GM12865 (cell line): ENCODE measurements around the gene ODF4.
"Not testable (repeated sequence)": the region's sequence is repeated elsewhere in the genome, so short reads cannot be mapped to it uniquely, and the experiment has no call there.

Experiments used
- DNase-seq: peaks from one replicate; pipeline ENCODE4 v3.0.0; 2010; ENCODE audit warnings: low read depth
- H3K4me3 ChIP-seq: 2 replicates; pipeline ENCODE4 v1.5.1; 2011; ENCODE audit warnings: mild to moderate bottlenecking, low read depth, low read length, control low read depth
- CTCF ChIP-seq: IDR thresholded peaks from 2 replicates; pipeline ENCODE4 v1.5.1; 2011; ENCODE audit warnings: low read length, control low read depth, low read depth, inconsistent platforms; ENCODE audit not compliant: insufficient read depth; ENCODE audit errors: missing control alignments

The ODF4 gene

GRCh38 chr17:8376271-8377067 is 36.8 kb downstream of the ODF4 start, which contains the start of gene KRABD2:
Gene KRABD2 (minus strand): TSS chr17:8376704.
- peak within 1 kb of the TSS; percentile 72 for H3K4me3 ChIP-seq
- peak; percentile 94 for DNase-seq
- TF ChIP-seq CTCF = peak; percentile 76

- no peak for DNase-seq
- no peak for TF ChIP-seq CTCF
- H3K4me3 ChIP-seq = no peak overlapping the region
These were observed 37.8 kb downstream of the ODF4 start for GRCh38 chr17:8377422-8377821.

GRCh38 chr17:8378117-8378516 is 38.5 kb downstream of the ODF4 start:
- H3K4me3 ChIP-seq = not testable (repeated sequence)

GRCh38 chr17:8380049-8380448 is 40.4 kb downstream of the ODF4 start:
- no peak for TF ChIP-seq CTCF
- DNase-seq = no peak
- H3K4me3 ChIP-seq = peak overlapping the region; percentile 90; the same call in 1 of the 2 replicates

More at GRCh38 chr17:8378117-8378516, 38.5 kb downstream of the ODF4 start:
- not testable (repeated sequence) for DNase-seq

GRCh38 chr17:8382052-8382879 is 42.6 kb downstream of the ODF4 start:
- H3K4me3 ChIP-seq = peak overlapping the region; percentile 90
- TF ChIP-seq CTCF = no peak
- DNase-seq = peak; percentile 31

- no peak for TF ChIP-seq CTCF
- DNase-seq = no peak
These were observed 43.2 kb downstream of the ODF4 start for GRCh38 chr17:8382880-8383142.

GRCh38 chr17:8383143-8383822 is 43.6 kb downstream of the ODF4 start, which contains the start of gene RPL26:
Gene RPL26 (minus strand): TSS chr17:8383193. CDS start chr17:8382310, 883 bp downstream.
- DNase-seq = peak; percentile 98
- H3K4me3 ChIP-seq = peak within 1 kb of the TSS; percentile 90
- TF ChIP-seq CTCF = peak; percentile 78

More at GRCh38 chr17:8382880-8383142, 43.2 kb downstream of the ODF4 start:
- peak overlapping the region; percentile 90 for H3K4me3 ChIP-seq
